SK-N-SH (cell line): Measurements from ENCODE around the gene E2F1.

ENCODE experiments used
- FOSL2 ChIP-seq: IDR thresholded peaks from 2 replicates; pipeline ENCODE4 v1.4.0; 2012; ENCODE audit warnings: low read depth, mild to moderate bottlenecking, moderate library complexity, borderline replicate concordance
- JUND ChIP-seq: IDR thresholded peaks from 2 replicates; pipeline ENCODE4 v1.4.0; 2012
- MXI1 ChIP-seq: IDR thresholded peaks from 2 replicates; pipeline ENCODE4 v1.6.1; 2012; ENCODE audit warnings: mild to moderate bottlenecking, low read depth, low read length, improper control_type of control experiment
- POLR2AphosphoS5 ChIP-seq: IDR thresholded peaks from 2 replicates; pipeline ENCODE4 v1.6.1; 2012; ENCODE audit warnings: low read depth, low read length
- RAD21 ChIP-seq: IDR thresholded peaks from 2 replicates; pipeline ENCODE4 v1.6.1; 2012; ENCODE audit warnings: mild to moderate bottlenecking, low read length
- RCOR1 ChIP-seq: fragments of 150-350 bp; IDR thresholded peaks from 2 replicates; pipeline ENCODE4 v1.6.1; 2017; ENCODE audit warnings: antibody characterized with exemption, low read length
- SMC3 ChIP-seq: IDR thresholded peaks from 2 replicates; pipeline ENCODE4 v1.6.1; 2012; ENCODE audit warnings: low read depth, low read length, improper control_type of control experiment
- TF ChIP-seq, protein P1 (sequence below): fragments of 200-600 bp; sonication (generic); IDR thresholded peaks from 2 replicates; pipeline ENCODE4 v1.6.1; 2017; ENCODE audit warnings: antibody characterized with exemption, mild to moderate bottlenecking, moderate library complexity
- TF ChIP-seq, protein P2 (sequence below): IDR thresholded peaks from 2 replicates; pipeline ENCODE4; 2012

- TF ChIP-seq FOSL2 (no peak), JUND (no peak), RAD21 (no peak), MXI1 (no peak), RCOR1 (no peak), SMC3 (no peak), POLR2AphosphoS5 (no peak)
- TF ChIP-seq, protein P1, sequence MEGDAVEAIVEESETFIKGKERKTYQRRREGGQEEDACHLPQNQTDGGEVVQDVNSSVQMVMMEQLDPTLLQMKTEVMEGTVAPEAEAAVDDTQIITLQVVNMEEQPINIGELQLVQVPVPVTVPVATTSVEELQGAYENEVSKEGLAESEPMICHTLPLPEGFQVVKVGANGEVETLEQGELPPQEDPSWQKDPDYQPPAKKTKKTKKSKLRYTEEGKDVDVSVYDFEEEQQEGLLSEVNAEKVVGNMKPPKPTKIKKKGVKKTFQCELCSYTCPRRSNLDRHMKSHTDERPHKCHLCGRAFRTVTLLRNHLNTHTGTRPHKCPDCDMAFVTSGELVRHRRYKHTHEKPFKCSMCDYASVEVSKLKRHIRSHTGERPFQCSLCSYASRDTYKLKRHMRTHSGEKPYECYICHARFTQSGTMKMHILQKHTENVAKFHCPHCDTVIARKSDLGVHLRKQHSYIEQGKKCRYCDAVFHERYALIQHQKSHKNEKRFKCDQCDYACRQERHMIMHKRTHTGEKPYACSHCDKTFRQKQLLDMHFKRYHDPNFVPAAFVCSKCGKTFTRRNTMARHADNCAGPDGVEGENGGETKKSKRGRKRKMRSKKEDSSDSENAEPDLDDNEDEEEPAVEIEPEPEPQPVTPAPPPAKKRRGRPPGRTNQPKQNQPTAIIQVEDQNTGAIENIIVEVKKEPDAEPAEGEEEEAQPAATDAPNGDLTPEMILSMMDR = no peak
- TF ChIP-seq, protein P2, sequence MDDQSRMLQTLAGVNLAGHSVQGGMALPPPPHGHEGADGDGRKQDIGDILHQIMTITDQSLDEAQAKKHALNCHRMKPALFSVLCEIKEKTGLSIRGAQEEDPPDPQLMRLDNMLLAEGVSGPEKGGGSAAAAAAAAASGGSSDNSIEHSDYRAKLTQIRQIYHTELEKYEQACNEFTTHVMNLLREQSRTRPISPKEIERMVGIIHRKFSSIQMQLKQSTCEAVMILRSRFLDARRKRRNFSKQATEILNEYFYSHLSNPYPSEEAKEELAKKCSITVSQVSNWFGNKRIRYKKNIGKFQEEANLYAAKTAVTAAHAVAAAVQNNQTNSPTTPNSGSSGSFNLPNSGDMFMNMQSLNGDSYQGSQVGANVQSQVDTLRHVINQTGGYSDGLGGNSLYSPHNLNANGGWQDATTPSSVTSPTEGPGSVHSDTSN = no peak
Observed at GRCh38 chr20:33646191-33646590, 40.0 kb downstream of the E2F1 start.
